Measurements from ENCODE around the gene SRSF9.

- no peak for TF ChIP-seq CTCF (IDR thresholded peaks at IDR 0.05; ENCODE audit: poor library complexity, severe bottlenecking)
- TF ChIP-seq EZH2 (IDR thresholded peaks at IDR 0.05; ENCODE audit: borderline replicate concordance, insufficient read depth, low read length, poor library complexity, severe bottlenecking), result no peak
- TF ChIP-seq POLR2AphosphoS5 (IDR thresholded peaks at IDR 0.05), result no peak
- TF ChIP-seq TAF1 (IDR thresholded peaks at IDR 0.05; ENCODE audit: low read depth), result no peak
Observed at GRCh38 chr12:120417917-120418580, 51.5 kb downstream of the SRSF9 start.
